Thoracic aorta (tissue), 2 donors: ENCODE data around the gene NDEL1. TPM values are rescaled to one million over a fixed set of nuclear protein-coding genes. Genes with fewer than 3 reads are reported as not detected.

ENCODE experiments used
- ATAC-seq: fragments of 150-250 bp; one replicate; pipeline ENCODE4 v1.8.0; 2017; ENCODE audit warnings: low read depth; ENCODE audit not compliant: insufficient number of reproducible peaks, low FRiP score
- DNase-seq: peaks from one replicate; pipeline ENCODE4 v3.0.0-alpha.2; 2020; ENCODE audit warnings: low spot score
- H3K27ac ChIP-seq, 2 donors: fragments of 200-600 bp; sonication (generic); 1 replicate in 1 of 2; 2 replicates in 1 of 2; pipeline ENCODE4 v1.5.1; 2016; ENCODE audit warnings: mild to moderate bottlenecking in 2 of 2, moderate library complexity in 2 of 2
- H3K27me3 ChIP-seq: fragments of 200-600 bp; sonication (generic); replicated peaks from 2 replicates; pipeline ENCODE4 v1.6.0; 2016; ENCODE audit warnings: mild to moderate bottlenecking; ENCODE audit not compliant: insufficient read depth
- H3K36me3 ChIP-seq: fragments of 200-600 bp; sonication (generic); one replicate; pipeline ENCODE4 v1.5.1; 2016
- H3K4me1 ChIP-seq, 2 donors: fragments of 200-600 bp; sonication (generic); 1 replicate in 1 of 2; 2 replicates in 1 of 2; pipeline versions ENCODE4 v1.5.1 to v1.6.0; 2016; ENCODE audit warnings: low read depth in 2 of 2, mild to moderate bottlenecking in 1 of 2; ENCODE audit not compliant: control insufficient read depth in 1 of 2
- H3K4me3 ChIP-seq: fragments of 200-600 bp; sonication (generic); 2 replicates; pipeline ENCODE4 v1.5.1; 2016; ENCODE audit warnings: mild to moderate bottlenecking
- H3K9me3 ChIP-seq: fragments of 200-600 bp; sonication (generic); 2 replicates; pipeline ENCODE4 v1.5.1; 2016
- total RNA-seq, 2 donors: library from RNA; depleted of rRNA; stranded (reverse); fragments of >200 nt; gene quantifications; one replicate each; pipeline versions ENCODE4 v1.1.0 to v1.2.3, GENCODE V29; 2016
- TF ChIP-seq, protein P1 (sequence below): fragments of 200-600 bp; sonication (generic); IDR thresholded peaks from one replicate; pipeline ENCODE4 v1.5.1; 2019; ENCODE audit warnings: antibody characterized with exemption

NDEL1 gene
- total RNA-seq, 2 donors from 2014 or later = 110 to 113 TPM

DNA sequence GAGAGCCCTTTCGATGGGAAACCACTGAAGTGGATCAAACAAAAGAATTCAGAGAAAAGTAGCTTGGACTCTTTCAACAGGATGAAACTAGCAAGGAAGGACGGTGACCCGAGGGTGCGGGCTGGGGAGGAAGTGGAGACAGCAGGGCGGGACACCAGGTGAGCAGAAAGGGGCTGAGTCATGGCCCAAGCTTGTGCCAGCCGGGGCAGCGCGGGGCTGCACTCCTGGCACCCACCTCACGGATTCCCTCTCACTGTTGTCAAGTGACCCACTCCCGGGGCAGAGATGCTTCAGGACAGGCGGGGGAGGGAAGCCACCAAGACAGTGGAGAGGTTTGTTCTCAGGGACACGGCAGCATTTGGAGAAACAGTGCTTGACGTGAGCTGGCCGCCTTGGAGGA is 27.3 kb upstream of the NDEL1 start:
- Histone ChIP-seq H3K27me3 (no peaks in the 10 kb centered on the region), H3K4me3 (no peak overlapping the region), H3K27ac (no peak overlapping the region), H3K36me3 (no peaks in the 10 kb centered on the region), H3K4me1 (peaks cover 4 to 5% of the 10 kb centered on the region in 2 donors), H3K9me3 (no peaks in the 10 kb centered on the region)
- ATAC-seq = no peak
- DNase-seq = no peak
- TF ChIP-seq, protein P1, sequence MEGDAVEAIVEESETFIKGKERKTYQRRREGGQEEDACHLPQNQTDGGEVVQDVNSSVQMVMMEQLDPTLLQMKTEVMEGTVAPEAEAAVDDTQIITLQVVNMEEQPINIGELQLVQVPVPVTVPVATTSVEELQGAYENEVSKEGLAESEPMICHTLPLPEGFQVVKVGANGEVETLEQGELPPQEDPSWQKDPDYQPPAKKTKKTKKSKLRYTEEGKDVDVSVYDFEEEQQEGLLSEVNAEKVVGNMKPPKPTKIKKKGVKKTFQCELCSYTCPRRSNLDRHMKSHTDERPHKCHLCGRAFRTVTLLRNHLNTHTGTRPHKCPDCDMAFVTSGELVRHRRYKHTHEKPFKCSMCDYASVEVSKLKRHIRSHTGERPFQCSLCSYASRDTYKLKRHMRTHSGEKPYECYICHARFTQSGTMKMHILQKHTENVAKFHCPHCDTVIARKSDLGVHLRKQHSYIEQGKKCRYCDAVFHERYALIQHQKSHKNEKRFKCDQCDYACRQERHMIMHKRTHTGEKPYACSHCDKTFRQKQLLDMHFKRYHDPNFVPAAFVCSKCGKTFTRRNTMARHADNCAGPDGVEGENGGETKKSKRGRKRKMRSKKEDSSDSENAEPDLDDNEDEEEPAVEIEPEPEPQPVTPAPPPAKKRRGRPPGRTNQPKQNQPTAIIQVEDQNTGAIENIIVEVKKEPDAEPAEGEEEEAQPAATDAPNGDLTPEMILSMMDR = no peak

DNA sequence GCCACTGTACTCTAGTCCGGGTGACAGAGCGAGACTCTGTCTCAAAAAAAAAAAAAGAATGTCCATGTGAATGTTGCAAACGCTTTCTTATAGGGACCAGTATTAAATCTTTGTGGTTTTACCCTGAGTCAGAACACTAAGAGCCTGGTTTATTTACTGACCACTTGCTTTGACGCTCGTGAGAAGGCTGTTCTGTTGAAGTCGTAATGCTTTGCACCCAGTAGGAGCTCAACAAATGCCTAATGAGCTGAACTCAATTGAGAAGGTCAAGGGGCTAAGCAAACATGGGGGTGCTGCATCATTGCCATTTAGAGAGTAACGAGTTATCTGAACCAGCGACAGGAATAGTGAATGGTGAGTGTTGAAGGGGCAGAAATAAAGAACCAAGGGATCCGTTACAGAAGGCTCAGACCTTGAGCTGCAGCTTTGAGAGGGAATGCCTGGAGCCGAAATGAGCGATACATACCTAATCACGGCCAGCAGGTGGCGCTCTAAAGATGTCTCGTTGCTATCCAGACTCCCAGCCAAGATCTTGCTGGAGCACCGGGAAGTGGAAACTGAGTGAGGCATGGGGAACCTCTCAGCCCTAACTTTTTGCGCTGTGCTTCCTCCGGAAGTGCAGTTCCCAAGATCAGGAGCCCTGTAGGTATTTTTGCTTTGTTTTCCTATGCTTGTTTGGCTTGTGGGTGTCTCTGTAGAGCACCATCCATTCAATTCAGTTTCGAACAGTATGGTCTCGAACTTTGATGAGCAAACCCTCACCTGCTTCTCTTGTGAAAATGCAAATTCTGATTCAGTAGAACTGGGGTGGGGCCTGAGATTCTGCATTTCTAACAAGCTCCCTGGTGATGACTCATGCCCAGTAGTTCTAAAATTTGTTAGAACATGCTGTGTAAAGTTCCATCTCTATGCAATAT is 25.5 kb upstream of the NDEL1 start:
- H3K9me3 ChIP-seq = no peaks in the 10 kb centered on the region
- H3K27ac ChIP-seq = no peak overlapping the region
- no peaks in the 10 kb centered on the region for H3K36me3 ChIP-seq
- peak overlapping the region; percentile 37 for H3K4me3 ChIP-seq
- TF ChIP-seq, protein P1 = peak; percentile 87
- DNase-seq = peak; percentile 65
- no peaks in the 10 kb centered on the region for H3K27me3 ChIP-seq
- peaks cover 4 to 5% of the 10 kb centered on the region in 2 donors for H3K4me1 ChIP-seq
- peak; percentile 95 for ATAC-seq

- ATAC-seq (no peak), DNase-seq (no peak)
- Histone ChIP-seq H3K27ac (no peak overlapping the region), H3K36me3 (no peaks in the 10 kb centered on the region), H3K4me1 (peaks cover 4 to 5% of the 10 kb centered on the region in 2 donors), H3K27me3 (no peaks in the 10 kb centered on the region), H3K9me3 (no peaks in the 10 kb centered on the region), H3K4me3 (no peak overlapping the region)
- TF ChIP-seq, protein P1 = no peak
These were observed 24.8 kb upstream of the NDEL1 start for GRCh38 chr17:8410883-8411238.

DNA sequence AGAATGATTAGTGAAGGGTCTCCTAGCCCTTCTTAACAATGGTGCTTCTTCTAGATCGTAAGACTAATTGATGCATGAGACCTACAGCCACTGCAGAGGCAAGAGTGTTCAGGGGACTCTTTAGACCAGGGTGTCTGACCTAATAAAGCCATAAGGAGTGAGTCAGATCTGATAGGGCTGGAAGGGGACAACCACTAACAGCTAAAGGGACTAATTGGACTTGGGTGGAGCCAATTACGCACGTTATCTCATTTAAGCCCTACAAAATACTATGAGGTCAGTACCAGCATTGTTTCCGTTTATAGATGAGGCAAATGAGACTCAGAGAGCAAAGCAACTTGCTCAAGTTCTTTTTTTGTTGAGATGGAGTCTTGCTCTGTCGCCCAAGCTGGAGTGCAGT is 23.6 kb upstream of the NDEL1 start:
- H3K9me3 ChIP-seq = no peaks in the 10 kb centered on the region
- H3K27ac ChIP-seq = no peak overlapping the region
- no peaks in the 10 kb centered on the region for H3K36me3 ChIP-seq
- no peak for ATAC-seq
- DNase-seq = no peak
- TF ChIP-seq, protein P1 = no peak
- H3K4me1 ChIP-seq = peaks cover 4 to 5% of the 10 kb centered on the region in 2 donors
- no peak overlapping the region for H3K4me3 ChIP-seq
- no peaks in the 10 kb centered on the region for H3K27me3 ChIP-seq

GRCh38 chr17:8413328-8413727 is 22.4 kb upstream of the NDEL1 start:
- Histone ChIP-seq H3K27ac (no peak overlapping the region), H3K27me3 (no peaks in the 10 kb centered on the region), H3K36me3 (no peaks in the 10 kb centered on the region), H3K9me3 (no peaks in the 10 kb centered on the region), H3K4me3 (no peak overlapping the region), H3K4me1 (peaks cover 4 to 5% of the 10 kb centered on the region in 2 donors)
- ATAC-seq (no peak), DNase-seq (no peak)
- TF ChIP-seq, protein P1 = no peak
